NCI-H1436 (cell line): Measurements from ENCODE around the gene ITFG1.
"Not testable (repeated sequence)": the region's sequence is repeated elsewhere in the genome, so short reads cannot be mapped to it uniquely, and the experiment has no call there.

Source experiments
- DNase-seq: peaks from one replicate; lab custom pipeline; 2025; lab: John Stamatoyannopoulos, UW

Gene ITFG1

DNA sequence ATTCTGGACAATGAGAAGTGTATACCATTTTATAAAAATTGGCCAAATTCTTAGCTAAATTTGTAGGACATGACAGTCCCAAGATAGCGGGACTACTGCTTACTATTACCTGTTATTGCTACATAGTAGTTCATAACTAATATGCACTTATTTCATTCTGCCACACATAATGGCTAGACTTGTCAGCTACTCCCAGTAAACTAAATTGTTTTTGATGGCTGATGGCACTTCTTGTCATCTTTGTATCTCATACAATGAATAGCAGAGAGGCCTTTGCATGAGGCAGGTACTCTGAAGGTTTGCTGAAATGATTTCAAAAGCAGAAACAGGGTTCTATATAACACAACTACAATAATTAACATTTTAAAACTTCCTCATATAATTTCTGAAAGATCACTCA lies 44.0 kb downstream of the ITFG1 start:
- no peak for DNase-seq

DNA sequence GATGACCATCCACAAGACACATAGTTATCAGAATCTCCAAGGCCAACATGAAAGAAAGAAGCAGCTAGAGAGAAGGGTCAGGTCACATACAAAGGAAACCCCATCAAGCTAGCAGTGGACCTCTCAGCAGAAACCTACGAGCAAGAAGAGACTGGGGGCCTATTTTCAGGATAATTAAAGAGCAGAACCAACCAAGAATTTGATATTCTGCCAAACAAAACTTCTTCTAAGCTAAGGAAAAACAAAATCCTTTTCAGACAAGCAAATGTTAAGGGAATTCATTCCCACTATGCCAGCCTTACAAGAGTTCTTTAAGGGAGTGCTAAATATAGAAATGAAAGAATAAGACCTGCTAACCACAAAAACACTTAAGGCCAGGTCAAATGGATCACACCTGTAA lies 47.8 kb downstream of the ITFG1 start:
- no peak for DNase-seq

DNA sequence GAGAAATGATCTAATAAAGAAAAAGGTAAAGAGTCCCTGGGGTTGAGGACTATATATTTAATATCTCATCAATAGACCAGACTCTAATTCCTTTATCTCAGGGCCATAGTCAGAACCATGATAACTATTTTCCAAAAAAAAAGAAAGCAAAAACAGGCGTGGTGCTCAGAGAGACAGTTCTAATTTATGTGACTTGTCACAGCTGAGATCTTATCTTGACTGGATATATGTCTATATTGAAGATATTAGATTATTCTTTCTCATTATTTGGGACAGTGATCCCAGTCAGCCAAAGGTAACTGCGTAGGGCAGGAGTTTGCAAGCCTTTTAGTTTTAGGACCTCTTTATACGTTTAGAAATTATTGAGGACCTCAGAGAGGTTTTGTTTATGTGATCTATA lies 52.4 kb downstream of the ITFG1 start:
- no peak for DNase-seq

DNA sequence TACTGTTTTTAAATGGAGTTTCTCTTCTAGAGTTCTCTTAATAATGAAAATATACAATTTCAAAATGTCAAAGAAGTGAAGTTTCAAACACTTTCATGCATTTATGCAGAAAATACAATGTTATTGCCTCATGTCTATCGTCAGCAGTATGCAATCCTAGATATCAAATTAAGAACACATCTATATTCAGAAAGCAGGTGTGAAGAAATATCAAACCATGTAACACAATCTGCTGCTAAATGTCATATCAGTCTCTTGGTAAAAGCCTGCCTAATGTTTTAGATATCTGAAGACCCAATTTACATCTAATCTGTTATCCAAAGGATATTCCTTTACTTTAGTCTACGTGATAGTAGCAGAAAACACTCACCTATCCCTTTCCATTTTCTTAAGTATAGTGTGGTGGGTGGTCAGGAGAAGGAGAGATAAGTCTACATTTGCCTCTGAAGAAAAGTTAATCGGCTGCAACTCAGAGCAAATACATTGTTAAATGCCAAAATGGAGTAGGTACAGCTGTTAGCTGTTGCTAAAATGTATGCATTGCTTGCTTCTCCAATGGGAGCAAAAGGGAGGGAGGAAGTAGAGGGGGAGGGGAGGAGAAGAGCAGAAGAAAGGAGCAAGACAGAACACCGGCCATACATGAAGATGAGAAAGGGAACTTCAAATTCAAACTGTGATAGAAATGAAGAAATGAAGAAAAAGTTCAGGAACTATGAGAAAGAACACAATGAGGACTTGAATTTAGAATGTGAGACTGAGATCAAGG lies 64.9 kb downstream of the ITFG1 start:
- no peak for DNase-seq

DNA sequence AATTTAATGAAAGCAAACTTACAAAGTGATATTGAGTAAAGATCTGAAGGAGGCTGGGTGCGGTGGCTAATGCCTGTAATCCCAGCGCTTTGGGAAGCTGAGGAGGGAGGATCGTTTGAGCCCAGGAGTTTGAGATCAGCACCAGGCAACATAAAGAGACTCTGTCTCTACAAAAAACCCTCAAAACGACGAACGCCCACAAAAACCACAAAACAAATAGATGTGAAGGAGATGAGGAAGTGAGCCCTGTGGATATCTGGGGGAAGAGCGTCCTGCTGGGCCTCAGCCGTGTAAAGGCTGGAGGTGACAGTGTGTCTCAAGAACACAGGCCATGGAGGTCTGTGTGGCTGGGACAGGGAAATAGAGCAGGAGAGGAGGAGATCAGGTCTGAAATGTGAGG lies 68.8 kb downstream of the ITFG1 start:
- no peak for DNase-seq

DNA sequence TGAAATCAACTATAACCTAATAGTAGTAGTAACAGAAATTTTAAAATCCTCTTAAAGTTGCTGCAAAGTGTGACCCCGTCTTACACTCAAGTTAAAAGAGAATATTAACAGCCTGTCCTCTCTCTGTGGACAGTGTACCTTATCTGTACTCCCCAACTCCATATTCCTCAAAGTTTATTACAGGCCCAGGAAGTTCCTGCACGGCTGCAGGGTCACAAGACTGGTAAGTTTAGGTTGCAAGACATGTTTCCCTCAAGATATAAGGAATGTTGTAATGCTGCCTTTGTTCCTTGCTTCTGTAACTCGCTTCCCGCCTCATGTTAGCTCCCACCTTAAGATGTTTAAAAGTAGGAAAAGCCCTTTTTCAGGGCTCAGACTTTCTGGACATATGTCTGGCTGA lies 72.2 kb downstream of the ITFG1 start:
- no peak for DNase-seq

DNA sequence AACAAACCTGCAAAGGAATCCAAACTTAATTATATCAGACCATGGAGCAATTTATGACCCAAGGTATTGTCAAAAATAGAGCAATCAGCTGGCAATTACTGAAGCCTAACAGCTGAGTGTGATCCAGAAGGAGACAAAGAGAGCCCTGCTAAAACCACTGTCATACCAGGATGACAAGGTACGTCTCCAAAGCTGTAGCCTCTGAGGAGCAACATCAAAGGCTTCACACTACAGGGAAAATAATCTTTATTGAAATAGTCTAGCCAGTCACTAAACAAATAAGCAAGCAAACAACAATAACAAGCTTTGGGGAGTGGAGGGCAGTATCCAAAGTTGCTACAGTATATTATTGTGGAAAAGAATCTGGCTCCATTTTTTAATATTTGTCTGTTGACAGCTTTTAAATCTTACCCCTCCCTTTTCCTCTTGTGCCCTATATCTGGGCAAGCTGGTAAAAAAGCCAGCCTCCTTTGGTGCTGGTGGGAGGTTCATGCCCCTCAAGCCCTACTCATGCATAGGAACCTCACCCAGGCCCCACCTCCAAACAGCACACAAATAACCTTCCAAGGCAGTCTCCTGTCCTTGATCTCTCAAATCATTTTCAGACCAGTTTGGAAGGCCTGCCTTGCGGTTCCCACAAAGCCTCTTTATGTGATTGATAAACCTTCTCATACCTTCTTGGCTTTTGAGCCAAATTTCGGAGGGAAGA lies 73.7 kb downstream of the ITFG1 start:
- DNase-seq: no peak

DNA sequence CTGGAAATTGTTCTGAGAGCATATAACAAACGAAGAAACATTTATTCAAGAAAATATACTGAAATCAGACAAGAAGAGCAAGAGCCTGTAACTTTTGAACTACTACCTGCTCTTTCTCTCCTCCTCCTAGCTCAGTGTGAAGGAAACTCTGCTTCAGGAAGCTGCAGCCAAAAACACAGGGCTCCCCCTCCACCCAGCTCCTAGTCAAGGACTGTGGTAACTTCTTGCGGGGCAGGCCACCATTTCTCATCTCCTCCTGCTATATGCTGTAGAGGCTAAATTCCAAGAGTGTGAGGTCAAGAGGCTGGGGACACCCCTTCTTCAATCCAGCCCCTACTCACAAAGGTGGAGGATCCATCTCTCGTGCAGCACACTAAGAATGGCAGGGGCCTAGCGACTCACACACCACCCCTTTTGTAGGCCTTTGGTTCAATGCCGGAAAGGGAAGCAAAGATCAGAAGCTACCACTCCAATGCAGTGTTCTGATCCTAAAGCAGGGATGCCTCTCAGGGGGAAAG lies 74.6 kb downstream of the ITFG1 start:
- DNase-seq: no peak

DNA sequence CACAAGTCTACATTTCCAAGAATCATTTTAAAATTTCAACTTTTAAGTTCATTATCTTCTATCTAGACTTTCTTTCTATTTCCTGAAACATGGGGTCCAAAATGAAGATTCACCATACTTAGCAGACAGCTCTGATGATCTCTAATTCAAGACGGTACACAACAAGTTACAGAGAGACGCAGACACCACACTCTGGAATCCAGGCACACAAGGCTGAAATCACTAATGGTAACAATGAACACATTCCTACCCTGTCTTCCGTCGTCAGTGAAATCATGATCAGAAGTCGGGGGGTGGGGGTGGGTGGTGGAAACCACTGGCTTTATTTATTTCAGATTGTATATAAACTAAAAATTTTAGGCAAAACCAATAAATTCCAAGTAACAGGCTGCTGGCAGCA lies 78.5 kb downstream of the ITFG1 start:
- DNase-seq: no peak

DNA sequence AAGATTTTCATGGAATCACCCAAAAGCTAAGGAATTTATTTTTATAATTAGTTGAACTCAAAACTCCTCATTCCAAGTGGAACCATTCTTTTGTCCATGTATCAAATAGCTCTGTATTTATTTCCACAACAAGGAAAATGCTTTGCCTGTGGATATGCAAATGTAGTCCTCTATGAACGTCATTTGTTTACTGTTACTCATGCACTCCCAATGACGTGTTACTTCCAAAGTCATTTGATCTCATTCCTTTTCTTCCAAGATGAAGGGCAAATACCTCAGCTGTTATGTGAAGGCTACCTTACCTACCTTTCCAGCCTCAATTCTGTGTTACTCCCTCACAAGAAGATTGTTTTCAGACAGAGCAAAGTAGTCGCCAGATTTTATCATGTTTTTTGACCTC lies 83.7 kb downstream of the ITFG1 start:
- no peak for DNase-seq

DNA sequence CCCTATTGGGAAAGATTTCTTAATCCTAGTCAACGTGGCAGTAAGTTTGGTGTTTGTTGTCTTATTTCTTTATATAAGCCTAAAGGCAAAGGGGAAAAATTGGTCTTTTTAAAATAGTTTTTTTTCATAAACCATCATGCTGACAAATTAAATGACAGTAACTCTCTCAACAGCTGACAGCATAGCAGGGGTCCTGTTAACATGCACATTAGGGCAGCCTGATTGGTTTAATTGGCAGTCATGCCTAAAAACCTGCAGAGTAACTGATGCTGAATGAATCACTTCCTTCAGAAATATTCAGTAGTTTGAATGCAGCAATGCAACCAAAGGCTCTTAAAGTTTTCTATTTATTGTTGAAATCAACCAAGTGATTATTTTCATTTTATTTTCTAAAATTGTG lies 85.4 kb downstream of the ITFG1 start:
- DNase-seq: no peak

DNA sequence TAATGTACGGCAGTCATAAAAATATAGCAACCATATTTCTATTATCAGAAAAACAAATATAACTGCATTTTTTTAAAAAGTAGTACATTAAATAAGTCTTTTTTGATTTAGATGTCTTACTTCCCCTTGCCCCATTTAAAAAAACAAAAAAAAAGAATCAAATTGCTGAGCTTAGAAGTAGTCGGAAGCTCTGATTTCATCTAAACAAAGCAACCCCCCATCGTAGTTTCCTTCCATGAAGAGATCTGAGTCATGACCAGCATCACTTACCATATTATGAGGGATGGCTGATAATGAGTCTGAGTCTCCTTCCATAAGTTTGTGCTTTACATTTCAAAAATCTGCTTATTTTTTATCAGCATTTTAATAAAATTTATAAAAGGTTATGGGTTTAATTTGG lies 86.2 kb downstream of the ITFG1 start:
- DNase-seq: no peak

DNA sequence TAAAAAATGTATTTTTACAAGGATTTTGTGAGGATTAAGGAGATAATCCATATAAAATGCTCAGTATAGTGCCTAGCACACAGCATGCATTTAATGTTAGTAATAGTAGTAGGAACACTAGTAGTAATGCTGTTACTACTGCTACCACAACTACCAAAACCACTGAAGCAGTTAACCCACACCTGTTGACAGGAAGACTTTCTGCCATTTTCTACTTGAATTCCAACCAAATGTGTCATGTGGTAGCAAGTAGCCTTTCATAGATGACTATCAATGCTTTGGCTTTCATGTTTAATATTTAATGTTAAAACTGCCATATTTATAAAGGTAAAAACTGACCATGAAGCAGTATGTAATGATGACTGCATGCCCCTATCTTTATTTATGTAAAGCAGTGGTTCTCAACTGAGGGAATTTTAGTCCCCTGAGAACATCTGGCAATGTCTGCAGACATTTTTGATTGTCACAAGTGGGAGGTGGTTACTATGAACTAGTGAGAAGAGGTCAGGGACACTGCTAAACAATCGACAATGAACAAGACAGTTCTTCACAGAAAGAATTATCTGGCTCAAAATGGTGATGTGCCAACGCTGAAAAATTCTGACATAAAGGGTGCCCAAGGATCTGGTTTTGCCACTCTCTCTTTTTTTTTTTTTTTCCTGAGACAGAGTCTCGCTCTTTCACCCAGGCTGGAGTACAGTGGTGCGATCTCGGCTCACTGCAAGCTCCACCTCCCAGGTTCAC lies 89.4 kb downstream of the ITFG1 start:
- no peak for DNase-seq

DNA sequence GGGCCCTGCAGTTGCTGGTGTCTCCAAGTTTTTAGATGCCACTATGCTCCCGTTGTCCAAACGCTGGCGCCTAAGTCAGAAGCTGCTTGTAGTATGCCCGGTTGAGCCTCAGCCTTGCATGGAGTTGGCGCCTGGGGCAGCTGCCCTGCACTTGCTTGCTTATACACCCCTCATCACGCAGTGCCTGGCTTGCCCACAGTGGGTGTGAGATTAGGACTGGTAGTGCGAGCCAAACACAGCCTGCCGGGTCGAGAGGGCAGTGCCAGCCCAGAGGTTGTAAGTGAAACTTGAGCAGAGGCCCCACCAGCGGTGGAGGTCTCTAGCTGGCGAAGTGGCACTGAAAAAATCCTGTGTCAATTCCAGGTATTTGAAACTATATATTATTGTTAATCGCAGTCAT lies 90.3 kb downstream of the ITFG1 start:
- no peak for DNase-seq

DNA sequence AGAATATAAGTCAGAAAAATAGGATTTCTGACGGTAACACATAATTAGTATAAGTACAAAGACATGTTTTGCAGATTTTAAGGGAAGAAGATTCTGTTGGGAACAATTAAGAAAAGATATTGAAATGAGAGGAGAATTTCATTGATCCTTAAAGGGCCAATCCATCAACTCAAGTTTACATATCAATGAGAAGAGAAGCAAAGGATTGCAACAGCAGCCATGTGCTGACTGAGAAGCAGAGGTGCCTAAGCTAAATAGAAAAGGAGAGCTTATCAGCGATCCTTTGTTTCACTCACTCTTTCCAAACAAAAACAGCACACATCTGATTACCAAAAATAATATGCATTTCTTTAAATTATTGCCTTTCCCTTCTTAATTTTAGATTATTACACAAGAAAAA lies 94.6 kb downstream of the ITFG1 start:
- no peak for DNase-seq

DNA sequence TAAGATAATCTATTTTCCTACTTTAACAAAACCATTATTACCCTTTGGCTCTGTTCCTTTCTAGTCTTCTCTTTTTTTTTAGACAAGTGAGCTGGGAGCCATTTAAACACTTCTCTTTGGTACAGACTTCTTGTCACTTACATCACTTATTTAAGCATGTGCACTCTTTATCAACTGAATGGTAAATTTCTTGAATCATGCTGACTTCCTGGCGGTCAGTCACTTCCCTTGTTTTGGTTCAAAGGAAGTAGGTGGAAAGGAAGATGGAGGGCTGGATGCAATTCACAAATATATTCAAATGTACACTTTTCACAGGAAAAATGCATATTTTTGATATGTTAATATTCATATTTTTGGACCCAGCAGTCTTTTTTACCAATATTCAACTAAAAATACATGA lies 97.1 kb downstream of the ITFG1 start:
- no peak for DNase-seq

DNA sequence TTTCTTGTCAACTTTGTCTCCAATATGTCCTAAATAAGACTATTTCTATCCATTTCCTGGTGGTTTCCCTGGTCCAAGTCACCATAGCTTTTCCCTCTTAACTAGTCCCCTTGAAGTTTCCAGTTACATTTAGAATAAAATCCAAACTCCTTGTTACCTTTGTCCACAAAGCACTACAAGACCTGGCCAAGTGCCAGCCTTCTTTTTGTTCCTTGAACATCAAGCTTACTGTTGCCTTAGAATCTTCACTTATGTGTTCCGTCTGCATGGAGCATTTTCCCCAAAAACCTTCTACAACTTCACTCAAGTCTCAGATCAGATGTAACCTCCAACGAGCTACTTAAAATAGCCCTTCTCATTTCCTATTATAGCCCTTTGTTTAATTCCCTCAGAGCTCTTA lies 101.4 kb downstream of the ITFG1 start:
- no peak for DNase-seq

DNA sequence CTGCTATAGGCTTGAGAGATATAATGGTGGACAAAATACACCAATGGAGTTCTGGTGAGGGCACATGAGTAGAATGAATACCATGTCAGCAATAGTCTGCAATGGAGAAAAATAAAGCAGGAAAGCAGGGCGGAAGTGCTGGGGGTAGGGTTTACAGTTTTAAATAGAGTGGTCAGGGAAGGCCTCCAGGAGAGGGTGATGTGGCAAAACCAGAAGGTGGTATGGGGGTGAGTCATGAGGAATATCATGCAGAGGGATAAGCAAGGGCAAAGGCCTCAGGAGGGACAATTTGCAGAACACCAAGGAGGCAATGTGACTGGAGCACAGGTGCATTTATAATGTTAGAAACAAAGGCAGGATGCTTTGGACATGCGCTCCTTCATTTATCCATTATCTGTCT lies 102.0 kb downstream of the ITFG1 start:
- no peak for DNase-seq

DNA sequence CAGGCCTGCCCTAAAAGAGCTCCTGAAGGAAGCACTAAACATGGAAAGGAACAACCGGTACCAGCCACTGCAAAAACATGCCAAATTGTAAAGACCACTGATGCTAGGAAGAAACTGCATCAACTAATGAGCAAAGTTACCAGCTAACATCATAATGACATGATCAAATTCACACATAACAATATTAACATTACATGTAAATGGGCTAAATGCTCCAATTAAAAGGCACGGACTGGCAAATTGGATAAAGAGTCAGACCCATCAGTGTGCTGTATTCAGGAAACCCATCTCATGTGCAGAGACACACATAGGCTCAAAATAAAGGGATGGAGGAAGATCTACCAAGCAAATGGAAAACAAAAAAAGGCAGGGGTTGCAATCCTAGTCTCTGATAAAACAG lies 111.8 kb downstream of the ITFG1 start:
- not testable (repeated sequence) for DNase-seq

DNA sequence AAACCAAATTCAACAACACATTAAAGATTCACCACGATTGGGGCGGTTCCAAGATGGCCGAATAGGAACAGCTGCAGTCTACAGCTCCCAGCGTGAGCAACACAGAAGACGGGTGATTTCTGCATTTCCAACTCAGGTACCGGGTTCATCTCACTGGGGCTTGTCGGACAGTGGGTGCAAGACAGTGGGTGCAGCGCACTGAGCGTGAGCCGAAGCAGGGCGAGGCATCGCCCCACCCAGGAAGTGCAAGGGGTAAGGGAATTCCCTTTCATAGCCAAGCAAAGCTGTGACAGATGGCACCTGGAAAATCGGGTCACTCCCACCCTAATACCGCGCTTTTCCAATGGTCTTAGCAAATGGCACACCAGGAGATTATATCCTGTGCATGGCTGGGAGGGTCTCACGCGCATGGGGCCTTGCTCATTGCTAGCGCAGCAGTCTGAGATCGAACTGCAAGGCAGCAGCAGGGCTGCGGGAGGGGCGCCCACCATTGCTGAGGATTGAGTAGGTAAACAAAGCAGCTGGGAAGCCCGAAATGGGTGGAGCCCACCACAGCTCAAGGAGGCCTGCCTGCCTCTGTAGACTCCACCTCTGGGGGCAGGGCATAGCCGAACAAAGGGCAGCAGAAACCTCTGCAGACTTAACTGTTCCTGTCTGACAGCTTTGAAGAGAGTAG lies 113.7 kb downstream of the ITFG1 start:
- not testable (repeated sequence) for DNase-seq

DNA sequence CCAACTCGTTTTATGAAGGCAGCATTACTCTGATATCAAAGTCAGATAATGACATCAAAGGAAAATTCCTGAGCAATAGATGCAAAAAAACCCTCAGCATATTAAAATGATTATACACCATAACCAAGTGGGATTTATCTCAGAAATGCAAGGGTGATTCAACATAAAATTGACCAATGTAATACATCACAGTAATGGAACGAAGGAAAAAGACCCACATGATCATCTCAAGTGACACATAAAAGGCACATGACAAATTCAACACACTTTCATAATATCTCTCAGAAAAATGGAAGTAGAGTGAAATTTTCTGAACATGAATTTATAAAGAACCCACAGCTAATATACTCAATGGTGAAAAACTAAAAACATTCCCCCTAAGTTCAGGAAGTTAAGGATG lies 118.8 kb downstream of the ITFG1 start:
- no peak for DNase-seq

DNA sequence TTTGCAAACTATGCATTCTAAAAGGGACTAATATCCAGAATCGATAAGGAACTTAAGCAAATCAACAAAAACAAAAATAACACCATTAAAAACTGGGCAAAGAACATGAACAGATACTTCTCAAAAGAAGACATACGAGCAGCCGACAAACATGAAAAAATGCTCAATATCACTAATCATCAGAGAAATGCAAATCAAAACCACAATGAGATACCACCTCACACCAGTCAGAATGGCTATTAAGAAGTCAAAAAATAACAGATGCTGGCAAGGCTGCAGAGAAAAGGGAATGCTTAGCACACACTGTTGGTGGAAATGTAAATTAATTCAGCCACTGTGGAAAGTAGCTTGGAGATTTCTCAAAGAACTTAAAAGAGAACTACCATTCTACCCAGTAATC lies 130.3 kb downstream of the ITFG1 start:
- not testable (repeated sequence) for DNase-seq
